GM18517 (cell line): ENCODE results near the gene STAC2.
"Not testable (repeated sequence)": the region's sequence is repeated elsewhere in the genome, so short reads cannot be mapped to it uniquely, and the experiment has no call there.

Experiments used
- ATAC-seq: cut with Tn5 transposase; IDR thresholded peaks from one replicate; pipeline ENCODE4 v1.9.1; 2021; ENCODE audit warnings: mild to moderate bottlenecking, moderate library complexity; ENCODE audit not compliant: unreplicated experiment

Gene STAC2, protein sequence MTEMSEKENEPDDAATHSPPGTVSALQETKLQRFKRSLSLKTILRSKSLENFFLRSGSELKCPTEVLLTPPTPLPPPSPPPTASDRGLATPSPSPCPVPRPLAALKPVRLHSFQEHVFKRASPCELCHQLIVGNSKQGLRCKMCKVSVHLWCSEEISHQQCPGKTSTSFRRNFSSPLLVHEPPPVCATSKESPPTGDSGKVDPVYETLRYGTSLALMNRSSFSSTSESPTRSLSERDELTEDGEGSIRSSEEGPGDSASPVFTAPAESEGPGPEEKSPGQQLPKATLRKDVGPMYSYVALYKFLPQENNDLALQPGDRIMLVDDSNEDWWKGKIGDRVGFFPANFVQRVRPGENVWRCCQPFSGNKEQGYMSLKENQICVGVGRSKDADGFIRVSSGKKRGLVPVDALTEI

DNA sequence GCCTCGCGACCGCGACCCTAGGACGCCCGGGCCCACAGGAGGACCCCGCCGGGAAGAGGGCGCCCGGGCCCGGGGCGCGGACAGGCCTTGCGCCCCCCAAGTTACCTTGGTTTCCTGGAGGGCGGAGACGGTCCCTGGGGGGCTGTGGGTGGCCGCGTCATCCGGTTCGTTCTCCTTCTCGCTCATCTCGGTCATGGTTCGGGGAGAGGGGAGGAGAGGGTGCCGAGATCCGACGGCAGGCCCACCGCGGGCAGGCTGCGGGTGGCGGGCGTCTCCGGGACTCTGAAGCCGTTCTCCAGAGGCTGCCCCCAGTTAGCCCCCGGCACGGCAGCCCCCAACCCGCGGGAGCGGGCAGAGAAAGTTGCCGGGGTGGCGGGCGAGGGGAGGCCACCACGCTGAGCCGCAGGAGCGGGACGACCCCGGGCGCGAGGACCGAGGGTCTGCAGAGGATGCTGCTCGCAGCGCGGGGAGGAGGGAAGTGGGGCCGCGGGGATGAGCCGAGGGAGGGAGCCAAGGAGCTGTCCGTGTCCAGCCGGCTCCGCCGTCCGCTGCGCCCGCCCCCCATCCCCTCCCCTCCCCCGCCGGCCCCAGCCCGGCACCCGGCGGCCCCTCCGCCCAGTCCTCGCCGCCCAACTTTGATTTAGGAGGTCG lies at the start of gene STAC2:
Gene STAC2, minus strand, starts transcription at position 638 of the 651 bp plus-strand sequence. Its CDS starts 443 bp downstream, at position 195.
- no peak for ATAC-seq

DNA sequence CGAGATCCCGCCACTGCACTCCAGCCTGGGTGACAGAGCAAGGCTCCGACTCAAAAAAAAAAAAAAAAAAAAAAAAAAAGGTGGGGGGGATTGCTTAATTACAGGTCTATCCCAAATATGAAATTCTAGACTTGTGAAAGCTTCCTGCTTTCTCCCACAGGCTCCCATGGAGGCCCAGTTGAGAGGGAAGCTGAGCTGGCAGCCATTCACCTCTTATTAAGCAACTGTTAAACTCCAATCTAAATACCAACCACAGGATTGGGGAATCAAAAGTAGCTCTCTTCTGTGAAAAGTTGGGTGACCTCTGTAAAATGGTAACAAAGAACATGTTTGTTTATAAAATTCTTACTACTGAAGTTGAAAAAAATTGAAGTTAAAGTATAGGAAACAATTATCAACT lies 45.8 kb upstream of the STAC2 start:
- ATAC-seq, result no peak

- ATAC-seq, result no peak
Observed at GRCh38 chr17:39270923-39271322, 45.2 kb upstream of the STAC2 start.

- no peak for ATAC-seq
Observed at GRCh38 chr17:39264119-39264518, 38.4 kb upstream of the STAC2 start.

DNA sequence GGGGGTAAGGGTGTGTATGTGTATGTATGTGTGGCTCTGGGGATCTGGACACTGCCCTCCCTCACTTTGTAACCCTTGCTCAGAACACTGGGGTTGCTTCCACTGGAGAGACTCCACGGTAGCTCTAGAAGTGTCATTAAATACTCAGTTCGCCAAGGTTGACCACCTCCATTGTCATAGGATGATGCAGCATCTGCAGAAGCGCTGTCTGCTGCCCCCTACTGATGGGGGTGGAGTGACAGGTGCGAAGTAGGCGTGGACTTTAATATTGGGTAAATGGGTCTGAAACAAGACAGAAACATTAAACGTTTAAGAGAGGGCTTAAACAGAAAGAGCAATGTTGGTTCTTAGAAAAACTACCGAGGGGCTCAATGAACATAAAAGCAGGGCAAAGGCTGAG lies 35.5 kb upstream of the STAC2 start:
- ATAC-seq, result no peak

- no peak for ATAC-seq
Observed at GRCh38 chr17:39252788-39253460, 27.2 kb upstream of the STAC2 start.

DNA sequence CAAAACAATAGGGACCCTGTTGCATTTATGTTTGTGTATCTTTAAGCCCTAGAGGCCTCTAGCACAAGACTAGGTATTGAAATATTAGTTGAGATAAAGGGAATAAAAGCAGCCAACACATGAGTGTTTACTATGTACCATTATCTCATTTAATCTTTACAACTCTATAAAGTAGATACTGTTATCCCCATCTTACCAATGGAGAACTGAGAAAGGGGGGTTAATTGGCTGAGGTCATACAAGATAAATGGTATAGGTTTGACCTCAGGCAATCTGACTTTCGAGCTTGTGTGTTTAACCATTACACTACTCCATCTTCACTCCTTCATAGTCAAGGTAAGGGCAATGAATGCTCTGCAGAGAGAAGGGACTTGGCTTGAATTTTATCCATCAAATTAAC lies 26.3 kb upstream of the STAC2 start:
- no peak for ATAC-seq

GRCh38 chr17:39250076-39250475 lies 24.3 kb upstream of the STAC2 start:
- ATAC-seq, result not testable (repeated sequence)

GRCh38 chr17:39246274-39246673 lies 20.5 kb upstream of the STAC2 start:
- no peak for ATAC-seq

DNA sequence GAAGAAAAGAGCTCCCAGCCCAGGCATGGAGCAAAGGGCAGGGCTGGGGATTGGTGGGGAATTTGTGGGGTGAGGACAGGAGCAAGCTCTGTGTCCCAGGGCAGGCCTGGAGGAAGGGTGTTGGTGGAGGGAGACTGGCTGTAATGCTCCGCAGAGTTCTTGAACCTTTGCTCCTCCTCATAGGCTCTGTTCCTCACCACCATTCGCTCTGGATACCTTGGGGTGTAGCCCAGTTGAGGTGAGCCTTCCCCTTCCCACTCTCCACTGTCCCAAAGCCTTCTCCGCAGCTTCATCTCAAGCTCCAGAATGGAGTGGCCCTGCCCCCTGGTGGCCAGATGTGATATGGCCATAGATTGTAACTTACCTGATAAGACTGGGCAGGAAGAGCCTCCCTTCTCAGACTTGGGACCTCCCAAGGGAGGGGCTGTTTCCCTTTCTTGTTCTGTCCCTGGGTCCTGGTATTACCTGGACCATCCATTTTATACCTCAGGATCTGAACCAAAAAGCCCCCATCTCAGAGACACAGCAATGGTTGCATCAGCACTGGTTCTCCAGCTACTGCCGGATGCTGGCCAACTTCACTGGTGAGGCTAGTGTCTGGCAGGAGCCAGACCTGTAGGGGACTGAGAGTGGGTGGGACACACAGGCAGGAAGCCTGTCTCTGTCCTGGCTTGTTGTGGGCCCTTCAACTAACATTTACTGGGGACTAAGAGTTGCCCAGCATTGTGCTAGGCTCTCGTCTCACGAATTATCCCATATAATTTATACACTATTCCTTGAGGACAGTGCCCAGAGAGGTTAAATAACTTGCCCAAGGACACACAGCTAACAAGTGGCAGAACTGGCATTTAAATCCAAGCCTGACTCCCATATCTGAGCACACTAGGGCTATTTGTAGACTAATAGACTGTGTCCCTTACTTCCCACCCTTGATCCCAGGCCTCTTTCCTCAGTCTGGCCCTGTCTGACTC lies 19.1 kb upstream of the STAC2 start:
- ATAC-seq, result no peak

DNA sequence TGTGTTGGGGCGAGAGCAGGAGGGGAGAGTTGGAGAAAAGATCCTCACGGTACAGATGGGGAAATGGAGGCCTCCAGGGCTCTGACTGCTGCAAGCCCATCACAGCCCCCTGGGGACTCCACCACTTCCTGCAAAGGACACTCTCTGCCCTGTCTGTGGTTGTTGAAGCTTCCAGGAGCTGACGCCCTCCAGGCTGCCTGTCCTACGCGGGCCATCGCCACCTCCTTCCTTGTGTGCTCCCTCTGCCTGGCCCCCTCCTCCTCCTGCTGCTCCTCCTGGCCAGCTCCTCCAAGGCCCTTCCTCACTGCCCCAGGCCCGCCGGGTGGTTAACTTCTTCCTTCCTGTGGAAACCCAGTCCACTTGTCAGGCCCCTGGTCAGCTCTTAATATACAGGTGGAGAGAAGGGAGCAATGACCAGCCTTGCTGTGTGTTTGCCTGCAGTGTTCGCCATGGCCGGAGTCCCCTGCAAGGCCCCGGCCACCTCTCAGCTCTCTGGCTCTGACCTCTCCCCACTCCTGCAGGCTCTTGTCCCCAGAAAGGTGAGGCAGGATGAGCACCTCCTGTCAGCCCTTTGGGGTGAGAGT lies 18.4 kb upstream of the STAC2 start:
- no peak for ATAC-seq

- no peak for ATAC-seq
Observed at GRCh38 chr17:39243155-39243554, 17.4 kb upstream of the STAC2 start.

- ATAC-seq, result no peak
Observed at GRCh38 chr17:39240631-39241030, 14.9 kb upstream of the STAC2 start.

DNA sequence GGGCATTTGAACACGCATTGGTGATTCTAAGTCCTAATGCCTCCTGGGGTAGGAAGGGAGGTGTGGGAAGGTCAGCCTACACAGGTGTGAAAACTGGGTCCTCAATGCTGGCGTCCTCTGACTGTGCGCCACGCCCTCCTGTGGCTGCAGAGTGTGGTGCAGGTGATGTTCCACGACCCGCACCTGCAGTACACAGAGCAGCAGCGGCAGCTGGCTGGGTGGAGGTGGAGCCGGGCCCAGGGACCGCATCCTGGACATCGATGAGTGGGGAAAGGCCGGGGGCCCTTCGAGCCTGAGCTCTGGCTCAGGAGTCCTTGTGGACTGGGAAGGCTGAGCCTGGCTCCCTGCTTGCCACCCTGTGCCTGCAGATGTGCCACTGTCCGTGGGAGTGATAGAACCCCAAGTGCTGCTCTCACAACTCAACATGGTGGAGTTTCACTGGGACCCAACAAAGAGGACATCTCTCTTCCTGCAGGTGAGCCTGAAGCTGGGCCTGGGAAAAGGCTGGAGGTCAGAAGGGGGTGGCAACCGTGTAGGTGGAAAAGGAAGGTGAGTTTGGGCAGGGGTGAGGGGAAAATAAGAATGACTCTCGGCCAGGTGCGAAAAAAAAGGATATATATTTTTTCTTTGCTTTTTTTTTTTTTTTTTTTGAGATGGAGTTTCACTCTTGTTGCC lies 14.0 kb upstream of the STAC2 start:
- no peak for ATAC-seq

- no peak for ATAC-seq
Observed at GRCh38 chr17:39238311-39238972, 12.7 kb upstream of the STAC2 start.

- ATAC-seq, result no peak
Observed at GRCh38 chr17:39237586-39237985, 11.8 kb upstream of the STAC2 start.

DNA sequence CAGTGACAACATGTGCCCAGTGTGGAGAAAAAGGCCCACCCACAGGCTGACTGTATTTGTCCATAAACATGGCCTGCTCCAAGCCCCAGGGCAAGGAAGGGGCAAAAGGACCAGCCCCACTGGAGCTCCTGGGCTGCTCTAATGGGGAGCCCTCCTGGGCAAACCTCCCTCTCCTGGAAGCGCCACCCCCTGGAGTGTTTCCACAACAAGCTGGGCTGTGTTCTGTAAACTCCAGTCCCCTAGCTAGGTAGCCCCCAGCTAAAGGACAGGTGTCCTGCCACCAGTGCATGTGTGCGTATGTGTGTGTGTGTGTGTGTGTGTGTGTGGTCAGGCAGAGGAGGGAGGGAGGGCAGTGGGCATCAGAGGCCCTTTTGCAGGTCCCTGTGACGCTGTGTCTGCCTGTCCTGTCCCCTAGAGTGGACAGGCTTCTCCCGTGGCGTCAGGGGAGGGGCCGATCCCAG lies 11.3 kb upstream of the STAC2 start:
- ATAC-seq, result no peak

- ATAC-seq, result no peak
Observed at GRCh38 chr17:39236450-39236927, 10.7 kb upstream of the STAC2 start.
